ENCODE results near the gene CASKIN1. TPM values are rescaled to one million over a fixed set of nuclear protein-coding genes. Genes with fewer than 3 reads are reported as not detected.

The CASKIN1 gene
- total RNA-seq, 1 experiment from 2014 or later: 7.9 TPM

- H2AK5ac ChIP-seq (ENCODE audit: insufficient read length, low read length): no peak overlapping the region
- H2AFZ ChIP-seq (ENCODE audit: low read length): no peak overlapping the region
- H2BK15ac ChIP-seq (ENCODE audit: low read depth, low read length): no peak overlapping the region
- H2BK20ac ChIP-seq (ENCODE audit: low read depth, low read length, poor library complexity, severe bottlenecking): no peak overlapping the region
- no peak overlapping the region for H4K91ac ChIP-seq (ENCODE audit: insufficient read length, low read depth, low read length)
- no peak overlapping the region for H3K14ac ChIP-seq (ENCODE audit: insufficient read depth, low read length)
- peaks cover 3% of the 10 kb centered on the region for H4K20me1 ChIP-seq (ENCODE audit: control insufficient read depth, insufficient read depth, insufficient read length)
- H2BK5ac ChIP-seq (ENCODE audit: insufficient read length, low read length): no peak overlapping the region
- no peak overlapping the region for H2BK12ac ChIP-seq (ENCODE audit: insufficient read length, low read depth, low read length)
- no peaks in the 10 kb centered on the region for H3K23me2 ChIP-seq (ENCODE audit: insufficient read length, low read depth, low read length, poor library complexity, severe bottlenecking)
- TF ChIP-seq CTCF (conservative IDR thresholded peaks at IDR 0.05): no peak
- WGBS (ENCODE audit: extremely low coverage, insufficient read length, low lambda C conversion rate): no CpG with 5 or more reads among the region's 8 CpGs
- no peak overlapping the region for H3K18ac ChIP-seq (ENCODE audit: insufficient read length, low read depth, low read length)
- H3K27me3 ChIP-seq (ENCODE audit: insufficient read depth, low read length): no peaks in the 10 kb centered on the region
- H3K4me1 Mint-ChIP-seq: peaks cover 0 to 2% of the 10 kb centered on the region in 2 experiments; a peak in 1 of 4 replicates
- H3K36me3 Mint-ChIP-seq (ENCODE audit: insufficient read depth in 1 of 3, low read depth in 3 of 3): peaks cover 0 to 4% (median 2%) of the 10 kb centered on the region in 3 experiments; a peak in 3 of 7 replicates
- H3K4ac ChIP-seq (ENCODE audit: low read depth, low read length): no peak overlapping the region
- no peak for DNase-seq
- no peak overlapping the region for H3K23ac ChIP-seq (ENCODE audit: insufficient read length, low read depth, low read length)
- H3K4me2 ChIP-seq (ENCODE audit: insufficient read depth, insufficient read length, low read length): no peak overlapping the region
- H3K9me3 Mint-ChIP-seq: no peaks in the 10 kb centered on the region
- no peak overlapping the region for H4K8ac ChIP-seq (replicated peaks; ENCODE audit: insufficient read length, low read depth, low read length)
- no peaks in the 10 kb centered on the region for H3K4me1 ChIP-seq (ENCODE audit: insufficient read depth, low read length)
- H3K9me3 ChIP-seq (ENCODE audit: control insufficient read depth, low read depth, low read length): no peaks in the 10 kb centered on the region
- no peaks in the 10 kb centered on the region for H3K79me2 ChIP-seq (ENCODE audit: insufficient read depth, low read length)
- no peak overlapping the region for H3K27ac ChIP-seq (ENCODE audit: insufficient read length, low read depth, low read length)
- no peaks in the 10 kb centered on the region for H3K79me1 ChIP-seq (ENCODE audit: insufficient read depth, low read depth, low read length, poor library complexity, severe bottlenecking)
- no peaks in the 10 kb centered on the region; the same call in 1 of the 2 replicates for H3K27me3 Mint-ChIP-seq (ENCODE audit: low read depth)
- H3K9ac ChIP-seq (ENCODE audit: extremely low read depth, insufficient read length, low read length): no peak overlapping the region
- H4K5ac ChIP-seq (ENCODE audit: insufficient read length, low read depth, low read length): no peak overlapping the region
- H3T11ph ChIP-seq (ENCODE audit: low read length): no peak overlapping the region
- H2BK120ac ChIP-seq (ENCODE audit: low read depth, low read length, poor library complexity, severe bottlenecking): no peak overlapping the region
- no peak overlapping the region; a peak in 1 of 7 replicates for H3K27ac Mint-ChIP-seq
- H3K56ac ChIP-seq (ENCODE audit: insufficient read length, low read depth, low read length): no peak overlapping the region
- no peak overlapping the region for H3K4me3 Mint-ChIP-seq
Observed at GRCh38 chr16:2188395-2188794, 8.0 kb downstream of the CASKIN1 start.

All from H9 (cell line).